Fibroblast of lung (primary cell): Measurements from ENCODE around the gene PCF11.

ENCODE experiments used
- CTCF ChIP-seq, 2 donors: IDR thresholded peaks in 1 of 2; conservative IDR thresholded peaks in 1 of 2; 1 replicate in 1 of 2; 2 replicates in 1 of 2; pipeline ENCODE4 v1.5.1; 2011 to 2012; ENCODE audit warnings: low read length in 2 of 2, control low read depth in 1 of 2, inconsistent platforms in 1 of 2, low read depth in 1 of 2, mild to moderate bottlenecking in 1 of 2
- EZH2 ChIP-seq: IDR thresholded peaks from 2 replicates; pipeline ENCODE4 v1.5.1; 2012; ENCODE audit warnings: low read length, control low read depth, mild to moderate bottlenecking; ENCODE audit errors: missing control alignments

GRCh38 chr11:83187465-83187864, 30.5 kb downstream of the PCF11 start:
- TF ChIP-seq CTCF (conservative IDR thresholded peaks at IDR 0.05 in 1 of 2, IDR thresholded peaks at IDR 0.05 in 1 of 2; ENCODE audit: low read depth in 1 of 2, low read length in 2 of 2) (no peak), EZH2 (no peak)
